IMR-90 (cell line): Measurements from ENCODE around the gene RIMBP2. TPM values are rescaled to one million over a fixed set of nuclear protein-coding genes. Genes with fewer than 3 reads are reported as not detected.

Experiments
- ATAC-seq: fragments of 200-7000 bp; cut with Tn5 transposase; 2 replicates; pipeline ENCODE4 v1.9.1; 2020; ENCODE audit warnings: low read depth, mild to moderate bottlenecking, moderate library complexity
- BruUV-seq: library from RNA; stranded (reverse); fragments of 400-500 nt; replicated peaks from 2 replicates; lab custom pipeline; 2021; lab: Mats Ljungman, UMichigan
- CTCF ChIA-PET: fragments of 300-600 bp; formaldehyde crosslinking; extraction: SDS; loops from one replicate; lab custom pipeline; 2021; ENCODE audit warnings: antibody characterized with exemption; lab: Yijun Ruan, JAX
- POLR2A ChIA-PET: fragments of 300-600 bp; sonication (Branson Sonifier 250); formaldehyde crosslinking; loops from one replicate; lab custom pipeline; 2022; ENCODE audit warnings: antibody characterized with exemption; ENCODE audit not compliant: unreplicated experiment; lab: Charles Lee
- DNase-seq: peaks from one replicate; pipeline ENCODE4 v3.0.0; 2013
- H2AFZ ChIP-seq: replicated peaks from 2 replicates; pipeline ENCODE3; 2013; ENCODE audit warnings: low read length, mild to moderate bottlenecking; ENCODE audit not compliant: poor library complexity
- H2AK5ac ChIP-seq: 2 replicates; pipeline ENCODE4 v1.6.1; 2013; ENCODE audit warnings: low read depth, low read length, inconsistent platforms
- H2AK9ac ChIP-seq: replicated peaks from 2 replicates; pipeline ENCODE3; 2013; ENCODE audit warnings: mild to moderate bottlenecking, low read depth, low read length, moderate library complexity; ENCODE audit not compliant: poor library complexity
- H2BK120ac ChIP-seq: 2 replicates; pipeline ENCODE4 v1.6.1; 2013; ENCODE audit warnings: low read depth, low read length, inconsistent platforms
- H2BK15ac ChIP-seq: 3 replicates; pipeline ENCODE4 v1.6.1; 2013; ENCODE audit warnings: low read depth, low read length, inconsistent platforms
- H2BK20ac ChIP-seq: 2 replicates; pipeline ENCODE4 v1.6.1; 2013; ENCODE audit warnings: low read depth, mild to moderate bottlenecking, inconsistent platforms, low read length, moderate library complexity
- H2BK5ac ChIP-seq: 2 replicates; pipeline ENCODE4 v1.6.1; 2013; ENCODE audit warnings: mild to moderate bottlenecking, low read depth, low read length, inconsistent platforms; ENCODE audit not compliant: poor library complexity, severe bottlenecking
- H3K14ac ChIP-seq: replicated peaks from 2 replicates; pipeline ENCODE4 v1.6.1; 2013; ENCODE audit warnings: low read depth, low read length, inconsistent platforms
- H3K18ac ChIP-seq: 2 replicates; pipeline ENCODE4 v1.6.1; 2013; ENCODE audit warnings: low read depth, low read length, control low read depth
- H3K23ac ChIP-seq: 2 replicates; pipeline ENCODE4 v1.6.1; 2013; ENCODE audit warnings: low read depth, low read length, inconsistent platforms
- H3K27ac ChIP-seq: 2 replicates; pipeline ENCODE4 v1.5.1; 2013; ENCODE audit warnings: mild to moderate bottlenecking, control low read depth, low read length; ENCODE audit not compliant: insufficient read depth
- H3K27me3 ChIP-seq: 2 replicates; pipeline ENCODE4 v1.6.1; 2013; ENCODE audit warnings: low read length; ENCODE audit not compliant: control insufficient read depth, insufficient read depth
- H3K36me3 ChIP-seq: 2 replicates; pipeline ENCODE4 v1.6.1; 2013; ENCODE audit warnings: low read length, mixed read lengths; ENCODE audit not compliant: control insufficient read depth, insufficient read depth
- H3K4ac ChIP-seq: 2 replicates; pipeline ENCODE4 v1.6.1; 2013; ENCODE audit warnings: low read depth, low read length, inconsistent platforms
- H3K4me1 ChIP-seq: 2 replicates; pipeline ENCODE4 v1.6.1; 2013; ENCODE audit warnings: low read length, mixed read lengths; ENCODE audit not compliant: control insufficient read depth, insufficient read depth
- H3K4me2 ChIP-seq: 2 replicates; pipeline ENCODE4 v1.6.1; 2013; ENCODE audit warnings: low read depth, mild to moderate bottlenecking, control low read depth, low read length, moderate library complexity
- H3K4me3 ChIP-seq: 2 replicates; pipeline ENCODE4 v1.5.1; 2013; ENCODE audit warnings: low read depth, mild to moderate bottlenecking, control low read depth, low read length, moderate library complexity; ENCODE audit not compliant: insufficient read depth
- H3K56ac ChIP-seq: 2 replicates; pipeline ENCODE4 v1.6.1; 2013; ENCODE audit warnings: low read length, inconsistent platforms; ENCODE audit not compliant: insufficient read depth; ENCODE audit errors: extremely low read depth
- H3K79me1 ChIP-seq, 2 experiments: 2 replicates each; pipeline ENCODE4 v1.6.1; 2013; ENCODE audit warnings: low read length in 2 of 2, inconsistent platforms in 1 of 2, low read depth in 1 of 2
- H3K9ac ChIP-seq: 2 replicates; pipeline ENCODE4 v1.6.1; 2013; ENCODE audit warnings: low read depth, low read length, control low read depth
- H3K9me1 ChIP-seq: 2 replicates; pipeline ENCODE4 v1.6.1; 2013; ENCODE audit warnings: low read length, inconsistent platforms; ENCODE audit not compliant: insufficient read depth
- H3K9me3 ChIP-seq: 2 replicates; pipeline ENCODE4 v1.6.1; 2013; ENCODE audit warnings: low read length; ENCODE audit not compliant: control insufficient read depth, insufficient read depth
- H4K20me1 ChIP-seq: 2 replicates; pipeline ENCODE4 v1.6.1; 2013; ENCODE audit warnings: low read length, inconsistent platforms; ENCODE audit not compliant: insufficient read depth
- H4K5ac ChIP-seq: 2 replicates; pipeline ENCODE4 v1.6.1; 2013; ENCODE audit warnings: mild to moderate bottlenecking, low read depth, low read length, control low read depth
- H4K8ac ChIP-seq, 2 experiments: 2 replicates each; pipeline ENCODE4 v1.6.1; 2013; ENCODE audit warnings: low read depth in 2 of 2, low read length in 2 of 2, control low read depth in 1 of 2, inconsistent platforms in 1 of 2
- H4K91ac ChIP-seq: 2 replicates; pipeline ENCODE4 v1.6.1; 2013; ENCODE audit warnings: low read depth, low read length, inconsistent platforms; ENCODE audit not compliant: insufficient read depth
- BHLHE40 ChIP-seq: fragments of 150-350 bp; IDR thresholded peaks from 2 replicates; pipeline ENCODE4 v1.6.1; 2016; ENCODE audit warnings: mild to moderate bottlenecking, low read depth, low read length
- CEBPB ChIP-seq: IDR thresholded peaks from 2 replicates; pipeline ENCODE4 v1.6.1; 2012; ENCODE audit warnings: low read depth, low read length, improper control_type of control experiment
- CHD1 ChIP-seq: IDR thresholded peaks from 2 replicates; pipeline ENCODE4 v1.6.1; 2012; ENCODE audit warnings: low read depth, low read length, improper control_type of control experiment
- CTCF ChIP-seq: conservative IDR thresholded peaks from 2 replicates; pipeline ENCODE4 v1.5.1; 2012; ENCODE audit warnings: mild to moderate bottlenecking, low read depth, low read length, improper control_type of control experiment
- ELK1 ChIP-seq: fragments of 150-350 bp; IDR thresholded peaks from 2 replicates; pipeline ENCODE4 v1.6.1; 2016; ENCODE audit warnings: low read depth, mild to moderate bottlenecking, low read length, moderate library complexity, borderline replicate concordance
- FOS ChIP-seq: fragments of 150-350 bp; IDR thresholded peaks from 2 replicates; pipeline ENCODE4 v1.6.1; 2016; ENCODE audit warnings: low read depth, low read length
- MAFK ChIP-seq: IDR thresholded peaks from 2 replicates; pipeline ENCODE4 v1.6.1; 2012; ENCODE audit warnings: low read depth, low read length, improper control_type of control experiment
- MAZ ChIP-seq: IDR thresholded peaks from 2 replicates; pipeline ENCODE4 v1.6.1; 2012; ENCODE audit warnings: low read depth, mild to moderate bottlenecking, low read length, improper control_type of control experiment, moderate library complexity, borderline replicate concordance
- MXI1 ChIP-seq: IDR thresholded peaks from 2 replicates; pipeline ENCODE4 v1.6.1; 2012; ENCODE audit warnings: low read depth, mild to moderate bottlenecking, low read length, moderate library complexity, borderline replicate concordance
- NFE2L2 ChIP-seq: fragments of 150-350 bp; IDR thresholded peaks from 2 replicates; pipeline ENCODE4 v1.6.1; 2016; ENCODE audit warnings: low read depth, mild to moderate bottlenecking, low read length
- POLR2A ChIP-seq: IDR thresholded peaks from 2 replicates; pipeline ENCODE4 v1.6.1; 2012; ENCODE audit warnings: mild to moderate bottlenecking, low read depth, low read length
- RAD21 ChIP-seq: IDR thresholded peaks from 2 replicates; pipeline ENCODE4 v1.6.1; 2012; ENCODE audit warnings: low read length, improper control_type of control experiment
- RCOR1 ChIP-seq: IDR thresholded peaks from 2 replicates; pipeline ENCODE4 v1.6.1; 2012; ENCODE audit warnings: mild to moderate bottlenecking, low read length, improper control_type of control experiment; ENCODE audit not compliant: insufficient replicate concordance
- SMC3 ChIP-seq: fragments of 150-350 bp; IDR thresholded peaks from 2 replicates; pipeline ENCODE4 v1.6.1; 2016; ENCODE audit warnings: low read depth, mild to moderate bottlenecking, antibody characterized with exemption, low read length, moderate library complexity
- USF2 ChIP-seq: fragments of 150-350 bp; IDR thresholded peaks from 2 replicates; pipeline ENCODE4 v1.6.1; 2017; ENCODE audit warnings: mild to moderate bottlenecking, antibody characterized with exemption, low read length, low read depth
- WGBS, 2 experiments: methylation state at CpG; one replicate each; pipeline versions ENCODE4 v1.1.5 to v1.1.7; 2013; ENCODE audit warnings: missing lambda C conversion rate in 2 of 2; ENCODE audit not compliant: insufficient read length in 1 of 2; ENCODE audit errors: extremely low coverage in 2 of 2; 5-methylcytosine and 5-hydroxymethylcytosine counted together
- dilution Hi-C: fragments of 300-500 bp; cut with HindIII; formaldehyde crosslinking; loops from one replicate; pipeline ENCODE4 v1.14.3; 2018; ENCODE audit warnings: low sequenced_read_pairs; ENCODE audit not compliant: unreplicated experiment
- in situ Hi-C: fragments of 300-500 bp; cut with MboI; formaldehyde crosslinking; loops from 3 replicates; pipeline ENCODE4 v1.14.3; 2019; ENCODE audit warnings: low sequenced_read_pairs, inconsistent platforms, mixed read lengths
- intact Hi-C: fragments of 100-400 bp; cut with micrococcal nuclease; formaldehyde crosslinking; loops from 2 replicates; pipeline ENCODE4 v1.10.0; 2022
- polyA plus RNA-seq, 3 experiments: library from polyadenylated mRNA; depleted of rRNA; stranded (reverse); fragments of >200 nt; gene quantifications; 2 replicates each; pipeline ENCODE4 v1.2.3, GENCODE V29; 2012; ENCODE audit warnings: low replicate concordance in 1 of 3
- total RNA-seq: library from RNA; depleted of rRNA; stranded (reverse); fragments of >200 nt; gene quantifications from 2 replicates; pipeline ENCODE4 v1.2.3, GENCODE V29; 2012

Gene RIMBP2
- total and polyA plus RNA-seq, 2 of the 4 experiments (the other 2 are of a cell fraction) = not detected

- no TSS peak for BruUV-seq
- H3K36me3 ChIP-seq = no peaks in the 10 kb centered on the region
- H3K4me1 ChIP-seq = no peaks in the 10 kb centered on the region
- peaks cover 5% of the 10 kb centered on the region; the same call in 1 of the 2 replicates for H3K9me3 ChIP-seq
- ATAC-seq = peak; percentile 93
- H3K4ac ChIP-seq = no peak overlapping the region
- no peak overlapping the region for H4K8ac ChIP-seq
- H2BK20ac ChIP-seq = no peak overlapping the region
- peak overlapping the region; percentile 51 for H2AFZ ChIP-seq
- no peaks in the 10 kb centered on the region for H4K20me1 ChIP-seq
- H2AK9ac ChIP-seq = no peak overlapping the region
- H3K79me1 ChIP-seq = no peaks in the 10 kb centered on the region
- no peak overlapping the region for H3K23ac ChIP-seq
- no peak overlapping the region for H3K27ac ChIP-seq
- POLR2A ChIA-PET = no interaction called here
- no peak overlapping the region for H2BK120ac ChIP-seq
- H2BK15ac ChIP-seq = no peak overlapping the region
- H3K9me1 ChIP-seq = no peaks in the 10 kb centered on the region
- no peak overlapping the region for H3K4me2 ChIP-seq
- H2AK5ac ChIP-seq = no peak overlapping the region
- no peak overlapping the region for H3K56ac ChIP-seq
- intact Hi-C loops (loop anchor here (5.0 kb wide), 1 partner anchor 951 kb away; the partner anchor contains the start of gene SFSWAP), dilution Hi-C loops (no loop called here), in situ Hi-C loops (no loop called here)
- no peak overlapping the region for H3K18ac ChIP-seq
- peak; percentile 41 for DNase-seq
- H3K27me3 ChIP-seq = no peaks in the 10 kb centered on the region
- H2BK5ac ChIP-seq = no peak overlapping the region
- no peak overlapping the region for H4K5ac ChIP-seq
- CTCF ChIA-PET = no interaction called here
- H3K4me3 ChIP-seq = no peak overlapping the region
- no peak overlapping the region for H3K14ac ChIP-seq
- H3K9ac ChIP-seq = no peak overlapping the region
- no peak overlapping the region for H4K91ac ChIP-seq
- 0% methylated on average over 5 of the region's 29 CpGs; no CpG with 5 or more reads in 1 of the 2 experiments for WGBS, 2 experiments
- TF ChIP-seq SMC3 = peak; percentile 36; the same call in 1 of the 2 replicates
- TF ChIP-seq RCOR1 = no peak
- no peak for TF ChIP-seq MAZ
- no peak for TF ChIP-seq CHD1
- TF ChIP-seq BHLHE40 = no peak
- TF ChIP-seq CEBPB = no peak
- no peak for TF ChIP-seq NFE2L2
- TF ChIP-seq POLR2A = no peak
- no peak for TF ChIP-seq MXI1
- peak; percentile 54 for TF ChIP-seq CTCF
- TF ChIP-seq RAD21 = peak; percentile 71
- no peak for TF ChIP-seq ELK1
- TF ChIP-seq USF2 = no peak
- no peak for TF ChIP-seq FOS
- TF ChIP-seq MAFK = no peak
Measured at GRCh38 chr12:130761537-130762318, 45.6 kb upstream of the RIMBP2 start.
